Esophagus squamous epithelium (tissue), 4 donors: Measurements from ENCODE around the gene KRTAP10-11.

ENCODE experiments used
- POLR2A ChIP-seq, 4 donors: fragments of 450-650 bp; IDR thresholded peaks; one replicate each; pipeline ENCODE4 v1.6.1; 2017; ENCODE audit warnings: antibody characterized with exemption in 4 of 4, mild to moderate bottlenecking in 4 of 4, moderate library complexity in 3 of 4
- TF ChIP-seq, protein P1 (sequence below), 6 experiments: fragments of 450-650 bp in 4 of 6; fragments of 200-600 bp in 2 of 6; sonication (generic) in 2 of 6; IDR thresholded peaks; one replicate each; pipeline ENCODE4 v1.5.1; 2016 to 2019; ENCODE audit warnings: antibody characterized with exemption in 6 of 6, mild to moderate bottlenecking in 4 of 6, moderate library complexity in 4 of 6

DNA sequence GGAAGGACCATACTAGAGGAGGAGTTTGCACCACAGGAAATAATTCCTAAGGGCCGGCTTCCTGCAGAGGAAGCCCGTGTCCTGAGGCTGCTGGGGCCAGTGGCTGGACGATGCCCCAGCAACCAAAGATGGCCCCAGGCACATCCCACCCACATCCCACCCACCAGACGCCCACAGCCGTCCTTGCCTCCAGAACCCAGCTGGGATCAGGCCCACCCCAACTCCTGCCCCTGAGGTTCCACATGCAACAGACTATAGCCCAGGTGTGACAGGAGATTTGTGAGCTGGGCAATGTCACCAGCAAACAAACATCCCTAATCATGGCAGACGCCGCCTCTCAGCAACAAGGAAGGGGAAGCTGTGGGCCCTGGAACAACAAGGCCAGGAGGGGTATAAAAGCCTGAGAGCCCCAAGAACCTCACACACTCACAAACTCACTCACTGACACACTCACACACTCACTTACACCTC, 19.5 kb upstream of the KRTAP10-11 start, which contains the start of gene KRTAP10-9:
- TF ChIP-seq, protein P1, sequence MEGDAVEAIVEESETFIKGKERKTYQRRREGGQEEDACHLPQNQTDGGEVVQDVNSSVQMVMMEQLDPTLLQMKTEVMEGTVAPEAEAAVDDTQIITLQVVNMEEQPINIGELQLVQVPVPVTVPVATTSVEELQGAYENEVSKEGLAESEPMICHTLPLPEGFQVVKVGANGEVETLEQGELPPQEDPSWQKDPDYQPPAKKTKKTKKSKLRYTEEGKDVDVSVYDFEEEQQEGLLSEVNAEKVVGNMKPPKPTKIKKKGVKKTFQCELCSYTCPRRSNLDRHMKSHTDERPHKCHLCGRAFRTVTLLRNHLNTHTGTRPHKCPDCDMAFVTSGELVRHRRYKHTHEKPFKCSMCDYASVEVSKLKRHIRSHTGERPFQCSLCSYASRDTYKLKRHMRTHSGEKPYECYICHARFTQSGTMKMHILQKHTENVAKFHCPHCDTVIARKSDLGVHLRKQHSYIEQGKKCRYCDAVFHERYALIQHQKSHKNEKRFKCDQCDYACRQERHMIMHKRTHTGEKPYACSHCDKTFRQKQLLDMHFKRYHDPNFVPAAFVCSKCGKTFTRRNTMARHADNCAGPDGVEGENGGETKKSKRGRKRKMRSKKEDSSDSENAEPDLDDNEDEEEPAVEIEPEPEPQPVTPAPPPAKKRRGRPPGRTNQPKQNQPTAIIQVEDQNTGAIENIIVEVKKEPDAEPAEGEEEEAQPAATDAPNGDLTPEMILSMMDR (IDR thresholded peaks at IDR 0.05) = no peak
- no peak for TF ChIP-seq POLR2A (IDR thresholded peaks at IDR 0.05)
